ENCODE results near the gene AK2.
A peak's percentile ranks its signal among the peaks of the same experiment; 100 is the strongest.
"Not testable (repeated sequence)": the region's sequence is repeated elsewhere in the genome, so short reads cannot be mapped to it uniquely, and the experiment has no call there.

Gene AK2

GRCh38 chr1:33050221-33051076 lies 13.8 kb upstream of the AK2 start:
- no peak for DNase-seq

- DNase-seq: no peak
These were observed 12.7 kb upstream of the AK2 start for GRCh38 chr1:33049371-33049770.

- no peak for DNase-seq
These were observed 11.7 kb upstream of the AK2 start for GRCh38 chr1:33048426-33048825.

GRCh38 chr1:33047839-33048305 lies 11.2 kb upstream of the AK2 start:
- DNase-seq: no peak

GRCh38 chr1:33047290-33047689 lies 10.6 kb upstream of the AK2 start:
- no peak for DNase-seq

GRCh38 chr1:33046234-33046633 lies 9.6 kb upstream of the AK2 start:
- DNase-seq: not testable (repeated sequence)

- DNase-seq: no peak
These were observed 9.1 kb upstream of the AK2 start for GRCh38 chr1:33045814-33046213.

GRCh38 chr1:33045246-33045645 lies 8.6 kb upstream of the AK2 start:
- DNase-seq: no peak

GRCh38 chr1:33043267-33044092 lies 6.8 kb upstream of the AK2 start:
- DNase-seq: no peak

GRCh38 chr1:33042831-33043230 lies 6.1 kb upstream of the AK2 start:
- DNase-seq: no peak

- DNase-seq: no peak
These were observed 4.3 kb upstream of the AK2 start for GRCh38 chr1:33041026-33041425.

GRCh38 chr1:33039840-33040239 lies 3.2 kb upstream of the AK2 start:
- no peak for DNase-seq

GRCh38 chr1:33036051-33036525 lies 595 bp downstream of the AK2 start:
- no peak for DNase-seq

GRCh38 chr1:33032126-33032869 lies 4.4 kb downstream of the AK2 start:
- DNase-seq: no peak

GRCh38 chr1:33031506-33031905 lies 5.2 kb downstream of the AK2 start:
- no peak for DNase-seq

- no peak for DNase-seq
These were observed 6.1 kb downstream of the AK2 start for GRCh38 chr1:33030575-33030974.

- DNase-seq: no peak
These were observed 6.8 kb downstream of the AK2 start for GRCh38 chr1:33029921-33030320.

GRCh38 chr1:33029209-33029608 lies 7.5 kb downstream of the AK2 start:
- DNase-seq: no peak

- no peak for DNase-seq
These were observed 10.9 kb downstream of the AK2 start for GRCh38 chr1:33025761-33026160.

GRCh38 chr1:33025180-33025569 lies 11.5 kb downstream of the AK2 start:
- no peak for DNase-seq

- DNase-seq: peak; percentile 55
These were observed 12.1 kb downstream of the AK2 start for GRCh38 chr1:33024430-33025179.

- no peak for DNase-seq
These were observed 14.0 kb downstream of the AK2 start for GRCh38 chr1:33022650-33023200.

Data from activated CD4-positive, CD25-positive, alpha-beta regulatory T cell treated with anti-CD3 and anti-CD28 coated beads, Interleukin-2, amount 50 U/mL, for 72 hours (primary cell).